Astrocyte (in vitro differentiated cells and primary cell): ENCODE measurements around the gene LST1.

Source experiments
- CTCF ChIP-seq: IDR thresholded peaks from 2 replicates; pipeline ENCODE4 v1.5.1; 2011; ENCODE audit warnings: low read depth, mild to moderate bottlenecking, inconsistent platforms, low read length, moderate library complexity; ENCODE audit not compliant: insufficient read depth
- EZH2 ChIP-seq: IDR thresholded peaks from 2 replicates; pipeline ENCODE4 v1.6.1; 2012; ENCODE audit warnings: mild to moderate bottlenecking, low read length, inconsistent platforms; ENCODE audit not compliant: insufficient read depth

GRCh38 chr6:31558631-31559500 is 27.2 kb upstream of the LST1 start:
- no peak for TF ChIP-seq CTCF
- TF ChIP-seq EZH2, result no peak
